DLD1 (cell line): ENCODE results near the gene WDR54.
"Not testable (repeated sequence)": the region's sequence is repeated elsewhere in the genome, so short reads cannot be mapped to it uniquely, and the experiment has no call there.

ENCODE experiments used
- in situ Hi-C: cut with HindIII; loops from 2 replicates; pipeline ENCODE4 v1.10.0; 2017; ENCODE audit warnings: low sequenced_read_pairs

The WDR54 gene

DNA sequence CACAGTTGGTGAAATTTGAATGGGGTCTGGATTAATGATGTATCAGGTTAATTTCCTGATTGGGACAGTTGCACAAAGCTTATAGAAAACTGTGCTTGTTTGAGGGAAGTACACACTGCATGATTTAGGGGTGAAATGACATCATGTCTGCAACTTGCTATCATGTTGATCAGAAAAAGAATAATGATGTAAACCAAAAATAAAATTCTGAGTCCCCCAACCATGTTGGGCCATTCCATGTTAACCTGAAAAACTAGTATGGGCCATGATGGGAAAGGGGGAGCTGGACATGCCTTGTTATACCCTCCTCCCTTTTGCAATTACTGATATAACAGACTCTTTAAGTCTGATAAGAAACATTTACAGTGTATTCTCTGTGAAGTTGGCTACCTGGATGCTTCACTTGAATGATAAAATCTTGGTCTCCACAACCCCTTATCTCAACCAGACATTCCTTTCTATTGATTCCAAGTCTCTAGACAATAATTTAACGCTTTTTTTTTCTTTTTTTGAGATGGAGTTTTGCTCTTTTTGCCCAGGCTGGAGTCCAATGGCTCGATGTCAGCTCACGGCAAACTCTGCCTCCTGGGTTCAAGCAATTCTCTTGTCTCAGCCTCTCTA is 29.1 kb downstream of the WDR54 start:
- in situ Hi-C loops = no loop called here

DNA sequence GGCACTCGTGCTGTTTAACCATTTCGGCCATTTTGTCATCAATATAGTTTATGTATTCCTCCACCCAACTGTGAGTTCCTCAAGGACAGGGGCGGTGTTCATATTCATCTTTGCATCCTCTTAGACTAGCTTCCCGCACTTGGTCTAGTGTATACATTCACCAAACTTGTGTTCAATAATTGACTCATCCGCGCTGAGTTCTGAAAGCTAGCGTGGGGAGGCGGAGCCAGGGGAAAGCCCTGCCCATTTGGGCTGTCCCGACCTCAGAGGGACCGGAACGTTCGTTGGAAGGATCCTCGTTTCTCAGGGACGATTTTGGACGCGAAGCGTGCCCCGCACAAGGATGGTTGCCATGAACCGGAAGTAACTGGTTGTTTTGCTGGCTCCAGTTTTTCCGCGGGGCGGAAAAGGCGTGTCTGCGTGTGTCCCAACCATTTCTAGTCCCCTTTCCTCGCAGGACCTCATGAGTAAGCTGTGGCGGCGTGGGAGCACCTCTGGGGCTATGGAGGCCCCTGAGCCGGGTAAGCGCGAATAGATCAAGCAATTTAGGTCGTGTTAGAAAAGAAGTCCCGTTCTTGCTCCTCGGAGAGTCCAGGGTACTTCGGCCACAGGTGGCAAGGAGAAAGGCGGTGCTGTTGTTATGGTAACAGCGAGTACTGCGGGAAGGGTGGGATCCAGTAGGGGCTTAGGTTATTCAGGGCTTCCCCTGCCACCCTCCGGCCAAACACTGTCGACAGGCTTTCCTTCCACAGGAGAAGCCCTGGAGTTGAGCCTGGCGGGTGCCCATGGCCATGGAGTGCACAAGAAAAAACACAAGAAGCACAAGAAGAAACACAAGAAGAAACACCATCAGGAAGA is 33.4 kb downstream of the WDR54 start, which contains the start of gene INO80B:
TSS of gene INO80B (plus strand) at position 434 of the 858 bp plus-strand sequence. CDS start at position 464, 30 bp downstream.
- in situ Hi-C loops = no loop called here

- in situ Hi-C loops = no loop called here
Observed at GRCh38 chr2:74457129-74457548, 35.6 kb downstream of the WDR54 start.

DNA sequence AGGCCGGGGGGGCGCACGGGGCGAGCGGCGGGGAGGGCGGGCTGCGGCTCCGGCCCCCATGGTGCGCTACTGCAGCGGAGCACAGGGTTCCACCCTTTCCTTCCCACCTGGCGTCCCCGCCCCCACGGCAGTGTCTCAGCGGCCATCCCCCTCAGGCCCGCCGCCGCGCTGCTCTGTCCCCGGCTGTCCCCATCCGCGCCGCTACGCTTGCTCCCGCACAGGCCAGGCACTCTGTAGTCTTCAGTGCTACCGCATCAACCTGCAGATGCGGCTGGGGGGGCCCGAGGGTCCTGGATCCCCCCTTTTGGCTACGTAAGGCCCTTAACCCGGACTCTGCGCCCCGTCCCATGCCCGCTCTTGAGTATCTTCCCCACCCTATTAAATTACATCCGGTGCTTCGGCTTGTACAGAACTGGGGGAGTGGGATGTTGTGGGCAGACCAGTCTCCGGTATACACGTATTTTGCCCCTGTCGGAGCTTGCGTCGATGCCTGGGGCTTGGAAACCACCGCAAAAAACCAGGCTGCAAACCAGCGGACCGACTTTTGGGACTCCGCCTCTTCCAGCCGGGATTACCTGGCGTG is 36.1 kb downstream of the WDR54 start:
- in situ Hi-C loops = no loop called here

DNA sequence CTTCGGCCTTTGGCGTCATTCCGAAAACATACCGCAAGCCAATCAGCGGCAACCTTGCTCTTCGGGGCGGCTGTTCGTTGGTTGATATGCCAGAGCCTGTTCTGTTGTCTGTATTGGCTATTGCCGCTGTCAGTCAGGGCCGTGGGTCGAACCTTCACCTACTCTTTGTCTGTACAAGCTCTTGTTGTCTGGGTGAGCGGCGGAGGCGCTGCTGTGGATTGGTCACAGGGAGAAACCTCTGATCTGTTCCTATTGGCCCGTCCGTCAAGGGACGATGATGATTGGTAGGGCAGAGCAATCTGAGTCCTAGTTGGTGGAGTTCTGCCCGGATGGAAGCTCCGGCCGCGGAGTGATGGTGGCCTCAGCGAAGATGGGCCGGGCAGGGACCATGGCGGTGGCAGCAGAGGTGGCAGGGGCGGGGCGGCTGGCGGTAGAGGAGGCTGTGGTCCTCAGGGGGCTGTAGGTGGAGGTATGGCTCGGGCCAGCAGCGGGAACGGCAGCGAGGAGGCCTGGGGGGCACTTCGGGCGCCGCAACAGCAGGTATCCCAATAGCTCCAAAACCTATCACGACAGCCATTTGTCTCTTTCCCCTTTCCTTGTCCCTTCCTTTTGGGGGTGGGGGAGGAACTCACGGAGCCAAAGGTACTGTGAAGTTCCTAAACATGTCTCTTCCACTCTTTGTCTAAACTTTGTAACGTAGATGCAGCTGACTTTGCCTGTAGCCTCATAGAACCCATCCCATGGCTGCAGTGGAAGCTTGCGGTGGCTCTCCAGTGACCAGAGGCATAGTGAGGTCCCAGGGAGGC is 36.8 kb downstream of the WDR54 start, which contains the start of gene WBP1:
TSS of gene WBP1 (plus strand) at position 307 of the 806 bp plus-strand sequence. CDS start at position 472, 165 bp downstream.
- in situ Hi-C loops = no loop called here

- in situ Hi-C loops = no loop called here
Observed at GRCh38 chr2:74458938-74459363, 37.4 kb downstream of the WDR54 start.

DNA sequence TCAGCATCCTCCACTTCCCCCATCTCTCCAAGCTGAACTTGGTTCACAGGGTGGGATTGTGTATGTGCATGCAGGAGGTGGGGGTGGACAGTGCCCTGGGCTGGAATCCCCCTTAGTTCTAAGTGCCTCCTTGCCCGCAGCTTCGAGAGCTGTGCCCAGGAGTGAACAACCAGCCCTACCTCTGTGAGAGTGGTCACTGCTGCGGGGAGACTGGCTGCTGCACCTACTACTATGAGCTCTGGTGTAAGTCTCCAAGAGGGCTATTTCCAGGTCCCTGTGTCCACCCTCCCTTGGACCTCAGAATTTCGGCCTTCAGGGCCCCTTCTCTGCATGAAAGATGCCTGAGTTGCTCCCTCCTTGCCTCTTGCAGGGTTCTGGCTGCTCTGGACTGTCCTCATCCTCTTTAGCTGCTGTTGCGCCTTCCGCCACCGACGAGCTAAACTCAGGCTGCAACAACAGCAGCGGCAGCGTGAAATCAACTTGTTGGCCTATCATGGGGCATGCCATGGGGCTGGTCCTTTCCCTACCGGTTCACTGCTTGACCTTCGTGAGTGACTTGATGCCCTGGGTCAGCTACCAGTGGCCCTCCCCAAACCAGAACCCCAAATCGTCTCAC is 38.1 kb downstream of the WDR54 start:
- in situ Hi-C loops = not testable (repeated sequence)

DNA sequence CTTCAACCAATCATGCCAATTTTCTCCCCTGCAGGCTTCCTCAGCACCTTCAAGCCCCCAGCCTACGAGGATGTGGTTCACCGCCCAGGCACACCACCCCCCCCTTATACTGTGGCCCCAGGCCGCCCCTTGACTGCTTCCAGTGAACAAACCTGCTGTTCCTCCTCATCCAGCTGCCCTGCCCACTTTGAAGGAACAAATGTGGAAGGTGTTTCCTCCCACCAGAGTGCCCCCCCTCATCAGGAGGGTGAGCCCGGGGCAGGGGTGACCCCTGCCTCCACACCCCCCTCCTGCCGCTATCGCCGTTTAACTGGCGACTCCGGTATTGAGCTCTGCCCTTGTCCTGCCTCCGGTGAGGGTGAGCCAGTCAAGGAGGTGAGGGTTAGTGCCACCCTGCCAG is 38.7 kb downstream of the WDR54 start:
- in situ Hi-C loops = not testable (repeated sequence)

DNA sequence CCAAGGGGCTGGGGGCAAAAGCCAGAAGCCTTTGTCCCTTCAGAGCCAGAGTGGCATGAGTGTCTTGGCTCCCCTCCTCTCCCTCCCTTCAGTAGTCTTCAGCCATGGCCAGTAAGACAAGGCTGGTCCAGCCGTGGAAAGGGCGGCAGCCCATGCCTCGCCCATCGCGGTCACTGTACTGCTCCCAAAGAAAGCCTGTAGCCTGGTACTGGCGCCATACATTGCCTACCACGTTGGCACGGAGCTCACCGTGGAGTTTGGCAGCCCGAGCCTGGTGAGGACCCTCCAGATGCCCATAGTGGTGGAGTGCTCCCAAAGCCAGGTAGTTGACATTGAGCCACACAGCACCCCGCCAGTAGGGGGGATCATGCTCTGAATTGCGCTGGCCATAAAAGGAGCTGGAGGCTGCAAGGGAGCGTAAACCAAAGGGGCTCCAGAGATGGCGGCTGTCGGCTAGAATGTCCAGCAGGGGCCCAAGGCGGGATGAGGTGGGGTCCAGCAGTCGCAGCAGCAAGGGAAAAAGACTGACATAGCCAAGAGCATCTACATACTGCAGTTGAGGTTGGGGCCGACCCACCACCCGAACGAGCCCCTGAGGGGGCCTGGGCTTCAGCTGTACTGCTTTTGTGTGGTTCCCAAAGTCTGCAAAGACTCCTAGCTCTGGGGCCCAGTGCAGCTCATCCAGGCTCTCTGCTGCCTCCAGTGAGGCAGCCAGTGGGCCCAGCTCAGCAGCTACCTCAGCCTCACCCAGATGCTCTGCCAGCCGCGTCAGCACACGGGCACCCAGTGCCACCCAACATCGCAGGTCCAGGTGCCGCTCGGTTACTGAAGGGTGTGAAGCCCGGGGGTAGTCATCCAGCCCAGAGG is 39.9 kb downstream of the WDR54 start:
- in situ Hi-C loops = no loop called here

DNA sequence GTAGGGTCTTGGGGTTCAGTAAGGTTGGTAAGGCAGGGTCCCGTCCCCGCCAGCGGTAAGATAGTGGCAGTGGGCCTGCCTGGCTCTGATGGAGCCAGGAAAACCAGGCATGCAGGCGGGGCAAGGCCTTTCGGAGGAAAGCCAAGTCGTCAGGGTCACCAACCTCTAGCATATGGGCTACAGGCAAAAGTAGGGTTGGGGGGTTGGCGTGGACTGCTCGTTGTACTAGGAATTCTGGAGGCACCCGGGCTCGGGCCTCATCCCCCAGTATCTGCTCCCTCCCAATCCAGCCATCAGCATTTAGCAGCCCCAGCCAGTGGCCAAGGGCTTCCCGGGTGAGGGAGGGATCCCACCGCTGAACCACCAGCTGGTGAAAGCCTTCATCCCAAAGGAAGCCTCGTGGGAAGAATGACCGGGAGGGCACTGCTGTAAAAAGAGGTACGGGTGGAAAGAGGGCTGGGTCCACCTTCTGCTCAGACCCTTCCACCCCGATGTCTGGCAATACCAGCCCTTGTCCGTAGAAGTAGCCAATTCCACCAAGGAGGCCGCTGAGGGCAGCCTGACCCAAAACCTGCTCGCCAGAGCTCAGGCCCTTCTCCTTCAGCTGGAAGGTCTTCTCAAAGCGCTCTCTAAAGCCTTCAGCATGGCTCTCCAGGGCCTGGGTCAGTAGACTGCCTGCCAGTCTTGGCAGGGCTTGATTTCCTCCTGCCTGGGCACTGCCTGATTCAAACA is 40.7 kb downstream of the WDR54 start:
- in situ Hi-C loops = no loop called here

DNA sequence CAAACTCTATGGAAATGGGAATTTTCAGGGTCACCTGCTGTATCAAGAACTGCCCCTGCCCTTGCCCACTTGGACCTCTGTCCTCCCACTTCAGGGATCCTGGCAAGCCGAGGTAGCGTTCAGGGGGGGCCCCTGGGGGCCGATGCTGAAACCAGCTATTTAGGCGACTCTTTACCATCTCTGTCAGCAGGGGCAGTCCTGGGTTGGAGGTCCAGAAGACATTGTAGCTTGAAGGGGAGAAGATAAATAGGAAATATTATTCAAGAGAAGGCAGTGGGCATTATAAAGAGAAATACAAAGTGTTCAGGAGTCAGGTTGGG is 41.2 kb downstream of the WDR54 start:
- in situ Hi-C loops = no loop called here

DNA sequence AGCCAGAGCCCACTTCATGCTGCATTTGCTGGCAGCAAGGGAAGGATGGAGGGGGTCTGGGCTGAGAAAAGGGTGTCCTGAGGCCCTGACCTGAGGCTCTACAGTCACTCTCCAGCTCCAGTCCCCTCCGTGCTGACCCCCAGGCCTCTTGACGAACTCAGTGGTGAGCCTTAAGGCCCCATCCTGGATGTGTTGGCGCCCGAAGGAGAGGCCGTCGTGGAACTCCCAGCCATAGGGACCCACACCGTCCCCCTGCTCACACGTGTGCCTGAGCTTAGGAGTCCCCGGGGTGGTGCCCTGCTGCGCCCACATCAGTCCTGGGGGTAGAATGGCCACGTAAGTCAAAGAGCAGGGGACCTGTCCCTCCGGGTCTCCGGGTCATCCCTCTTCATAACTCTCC is 42.9 kb downstream of the WDR54 start:
- in situ Hi-C loops = no loop called here

DNA sequence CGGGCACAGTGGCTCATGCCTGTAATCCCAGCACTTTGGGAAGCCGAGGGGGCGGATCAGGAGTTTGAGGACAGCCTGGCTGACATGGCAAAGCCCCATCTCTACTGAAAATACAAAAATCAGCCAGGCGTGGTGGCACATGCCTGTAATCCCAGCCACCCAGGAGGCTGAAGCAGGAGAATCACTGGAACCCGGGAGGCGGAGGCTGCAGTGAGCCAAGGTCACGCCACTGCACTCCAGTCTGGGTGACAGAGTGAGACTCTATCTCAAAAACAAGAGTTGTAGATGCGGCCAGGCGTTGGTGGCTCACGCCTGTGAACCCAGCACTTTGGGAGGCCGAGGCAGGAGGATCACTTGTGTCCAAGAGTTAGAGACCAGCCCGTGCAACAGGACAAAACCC is 49.2 kb downstream of the WDR54 start:
- in situ Hi-C loops = not testable (repeated sequence)

DNA sequence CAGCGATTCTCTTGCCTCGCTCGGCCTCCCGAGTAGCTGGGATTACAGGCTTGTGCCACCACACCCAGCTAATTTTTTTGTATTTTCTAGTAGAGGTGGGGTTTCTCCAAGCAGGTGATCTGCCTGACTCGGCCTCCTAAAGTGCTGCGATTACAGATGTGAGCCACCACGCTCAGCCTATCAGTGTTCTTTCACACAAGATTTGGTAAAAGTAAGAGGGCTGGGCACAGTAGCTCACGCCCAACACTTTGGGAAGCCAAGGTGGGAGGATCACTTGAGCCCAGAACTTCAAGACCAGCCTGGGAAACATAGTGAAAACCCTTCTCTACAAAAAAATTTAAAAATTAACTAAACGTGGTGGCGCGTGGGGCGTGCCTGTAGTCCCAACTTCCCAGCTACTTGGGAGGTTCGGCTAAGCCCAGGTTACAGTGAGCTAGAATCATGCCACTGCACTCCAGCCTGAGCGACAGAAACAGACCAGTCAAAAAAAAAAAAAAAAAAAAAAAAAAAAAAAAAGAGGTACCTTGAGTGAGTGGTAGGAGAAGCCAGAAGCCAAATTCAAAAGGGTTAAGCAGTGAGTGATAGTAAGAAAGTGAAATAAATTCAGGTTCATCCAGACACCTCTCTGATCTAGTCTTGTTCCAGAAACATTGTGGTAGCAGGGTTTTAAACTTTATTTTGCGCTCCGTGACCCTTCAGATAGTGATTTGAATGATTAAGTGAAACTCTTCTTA is 50.0 kb downstream of the WDR54 start:
- in situ Hi-C loops = no loop called here

- in situ Hi-C loops = no loop called here
Observed at GRCh38 chr2:74472086-74472944, 50.8 kb downstream of the WDR54 start, which contains the start of gene MRPL53. Gene MRPL53 (minus strand): TSS chr2:74472680. CDS start chr2:74472660, 20 bp downstream.

DNA sequence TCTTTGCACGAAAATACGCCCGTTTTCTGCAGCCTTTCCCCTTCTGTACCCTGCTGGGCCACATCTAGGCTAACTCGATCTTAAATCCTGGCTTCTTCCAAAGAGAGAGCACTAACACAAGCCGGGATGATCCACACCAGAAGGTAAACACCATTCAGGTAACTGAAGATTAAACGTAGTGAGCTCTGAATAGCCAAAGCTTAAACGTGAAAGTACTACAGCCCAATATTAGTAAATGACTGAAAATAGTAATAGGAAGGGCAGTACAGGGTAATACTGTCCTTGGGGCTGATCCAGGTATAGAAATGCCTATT is 51.4 kb downstream of the WDR54 start:
- in situ Hi-C loops = no loop called here

DNA sequence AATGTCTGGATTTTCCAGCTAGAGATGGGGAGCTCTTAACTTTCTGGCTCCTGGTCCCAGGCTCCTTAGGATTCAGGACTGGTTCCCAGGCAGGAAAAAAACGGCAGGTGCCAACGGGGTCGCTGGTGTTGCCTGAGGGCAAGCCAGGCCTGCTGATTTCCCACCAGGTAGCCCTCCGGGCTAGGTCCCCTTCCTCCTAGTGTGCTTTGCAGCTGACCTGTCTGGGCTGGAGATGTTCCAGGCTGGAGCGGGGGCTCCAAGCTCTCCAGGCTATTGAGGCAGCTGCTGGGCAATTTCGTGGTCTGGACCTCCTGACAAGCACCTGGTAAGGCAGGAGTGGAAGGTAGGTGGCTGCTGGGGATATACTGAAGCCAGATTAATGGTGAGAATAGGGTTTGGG is 53.0 kb downstream of the WDR54 start:
- in situ Hi-C loops = no loop called here
